Hematopoietic multipotent progenitor cell (in vitro differentiated cells): ENCODE measurements around the gene C17orf107. TPM values are rescaled to one million over a fixed set of nuclear protein-coding genes. Genes with fewer than 3 reads are reported as not detected.
A peak's percentile ranks its signal among the peaks of the same experiment; 100 is the strongest.

Experiments used
- DNase-seq, 3 donors: peaks; one replicate each; pipeline ENCODE4 v3.0.0-alpha.2; 2011 to 2015; ENCODE audit warnings: low read depth in 2 of 3, low spot score in 2 of 3
- total RNA-seq: library from RNA; depleted of rRNA; stranded (reverse); fragments of >200 nt; gene quantifications from one replicate; pipeline ENCODE4 v1.2.3, GENCODE V29; 2012

The C17orf107 gene
- total RNA-seq, 1 donor: 18.3 TPM

- no peak for DNase-seq
Measured at GRCh38 chr17:4870855-4871254, 28.5 kb upstream of the C17orf107 start.

- DNase-seq: no peak
Measured at GRCh38 chr17:4872786-4873185, 26.6 kb upstream of the C17orf107 start.

- no peak for DNase-seq
Measured at GRCh38 chr17:4877089-4877488, 22.2 kb upstream of the C17orf107 start.

- no peak for DNase-seq
Measured at GRCh38 chr17:4879601-4880000, 19.7 kb upstream of the C17orf107 start.

GRCh38 chr17:4880857-4881256, 18.5 kb upstream of the C17orf107 start:
- DNase-seq: no peak

GRCh38 chr17:4881761-4882555, 17.4 kb upstream of the C17orf107 start:
- DNase-seq: peak in 2 of 3 donors; percentile 44 to 63

- DNase-seq: no peak
Measured at GRCh38 chr17:4884489-4884888, 14.8 kb upstream of the C17orf107 start.

GRCh38 chr17:4886830-4887229, 12.5 kb upstream of the C17orf107 start:
- DNase-seq: no peak

GRCh38 chr17:4887581-4887980, 11.8 kb upstream of the C17orf107 start:
- no peak for DNase-seq

GRCh38 chr17:4891411-4892410, 7.6 kb upstream of the C17orf107 start:
- no peak for DNase-seq

- DNase-seq: no peak
Measured at GRCh38 chr17:4892499-4893221, 6.7 kb upstream of the C17orf107 start.

GRCh38 chr17:4893272-4893671, 6.1 kb upstream of the C17orf107 start:
- no peak for DNase-seq

- DNase-seq: no peak
Measured at GRCh38 chr17:4893721-4894560, 5.4 kb upstream of the C17orf107 start.

GRCh38 chr17:4895121-4895520, 4.2 kb upstream of the C17orf107 start:
- no peak for DNase-seq

GRCh38 chr17:4895657-4896331, 3.5 kb upstream of the C17orf107 start:
- no peak for DNase-seq

- no peak for DNase-seq
Measured at GRCh38 chr17:4896332-4897197, 2.8 kb upstream of the C17orf107 start.

- no peak for DNase-seq
Measured at GRCh38 chr17:4897198-4897687, 2.1 kb upstream of the C17orf107 start.

- DNase-seq: no peak
Measured at GRCh38 chr17:4897785-4898184, 1.6 kb upstream of the C17orf107 start.
